ENCODE results near the gene SND1. TPM values are rescaled to one million over a fixed set of nuclear protein-coding genes. Genes with fewer than 3 reads are reported as not detected.

SND1 gene
- total RNA-seq, 4 donors from 2014 or later = 55.5 to 305 (median 80.1) TPM

- DNase-seq = no peak
- no peaks in the 10 kb centered on the region for H3K27me3 ChIP-seq
- H3K27ac ChIP-seq = no peak overlapping the region
- no peaks in the 10 kb centered on the region for H3K36me3 ChIP-seq
- no peak overlapping the region for H3K4me3 ChIP-seq
- no peaks in the 10 kb centered on the region for H3K9me3 ChIP-seq
- TF ChIP-seq POLR2A (IDR thresholded peaks at IDR 0.05) = no peak
- no peak for TF ChIP-seq CTCF (IDR thresholded peaks at IDR 0.05)
- H3K4me1 ChIP-seq = peaks cover 0 to 9% (median 0%) of the 10 kb centered on the region in 4 donors
Measured at GRCh38 chr7:128042012-128042411, 390.0 kb downstream of the SND1 start.

GRCh38 chr7:128044064-128044463, 392.1 kb downstream of the SND1 start:
- Histone ChIP-seq H3K36me3 (no peaks in the 10 kb centered on the region), H3K4me1 (peaks cover 0 to 8% (median 0%) of the 10 kb centered on the region in 4 donors), H3K4me3 (no peak overlapping the region), H3K27ac (no peak overlapping the region), H3K9me3 (no peaks in the 10 kb centered on the region), H3K27me3 (no peaks in the 10 kb centered on the region)
- DNase-seq = no peak
- TF ChIP-seq POLR2A (IDR thresholded peaks at IDR 0.05) (no peak), CTCF (IDR thresholded peaks at IDR 0.05) (no peak)

GRCh38 chr7:128045158-128045557, 393.2 kb downstream of the SND1 start:
- H3K27me3 ChIP-seq = no peaks in the 10 kb centered on the region
- no peaks in the 10 kb centered on the region for H3K4me1 ChIP-seq
- H3K27ac ChIP-seq = no peak overlapping the region
- TF ChIP-seq POLR2A (IDR thresholded peaks at IDR 0.05) = no peak
- no peak for TF ChIP-seq CTCF (IDR thresholded peaks at IDR 0.05)
- H3K4me3 ChIP-seq = no peak overlapping the region
- H3K36me3 ChIP-seq = no peaks in the 10 kb centered on the region
- DNase-seq = no peak
- H3K9me3 ChIP-seq = no peaks in the 10 kb centered on the region

- no peak overlapping the region for H3K4me3 ChIP-seq
- H3K4me1 ChIP-seq = no peaks in the 10 kb centered on the region
- TF ChIP-seq CTCF (IDR thresholded peaks at IDR 0.05) (no peak), POLR2A (IDR thresholded peaks at IDR 0.05) (no peak)
- no peaks in the 10 kb centered on the region for H3K27me3 ChIP-seq
- H3K9me3 ChIP-seq = no peaks in the 10 kb centered on the region
- no peak for DNase-seq
- H3K27ac ChIP-seq = no peak overlapping the region
- no peaks in the 10 kb centered on the region for H3K36me3 ChIP-seq
Measured at GRCh38 chr7:128045766-128046165, 393.8 kb downstream of the SND1 start.

- peaks cover 0 to 4% (median 0%) of the 10 kb centered on the region in 4 donors for H3K4me1 ChIP-seq
- H3K36me3 ChIP-seq = no peaks in the 10 kb centered on the region
- H3K27me3 ChIP-seq = no peaks in the 10 kb centered on the region
- no peak overlapping the region for H3K4me3 ChIP-seq
- no peaks in the 10 kb centered on the region for H3K9me3 ChIP-seq
- no peak for DNase-seq
- TF ChIP-seq POLR2A (IDR thresholded peaks at IDR 0.05) = no peak
- no peak for TF ChIP-seq CTCF (IDR thresholded peaks at IDR 0.05)
- H3K27ac ChIP-seq = no peak overlapping the region
Measured at GRCh38 chr7:128052404-128052803, 400.4 kb downstream of the SND1 start.

GRCh38 chr7:128053023-128053422, 401.0 kb downstream of the SND1 start:
- Histone ChIP-seq H3K27ac (no peak overlapping the region), H3K36me3 (no peaks in the 10 kb centered on the region), H3K27me3 (no peaks in the 10 kb centered on the region), H3K9me3 (no peaks in the 10 kb centered on the region), H3K4me1 (peaks cover 0 to 4% (median 0%) of the 10 kb centered on the region in 4 donors), H3K4me3 (no peak overlapping the region)
- no peak for DNase-seq
- TF ChIP-seq CTCF (IDR thresholded peaks at IDR 0.05) (no peak), POLR2A (IDR thresholded peaks at IDR 0.05) (no peak)
